A549 (cell line): Measurements from ENCODE around the gene GGN. TPM values are rescaled to one million over a fixed set of nuclear protein-coding genes. Genes with fewer than 3 reads are reported as not detected.
A peak's percentile ranks its signal among the peaks of the same experiment; 100 is the strongest.

Source experiments
- ATAC-seq, 2 experiments: fragments of 200-7000 bp in 1 of 2; fragments of >200 bp in 1 of 2; cut with Nextera tagmentation in 1 of 2; cut with Tn5 transposase in 1 of 2; 3 replicates each; pipeline versions ENCODE4 v1.8.0 to v1.9.1; 2018 to 2020; ENCODE audit warnings: mild to moderate bottlenecking in 1 of 2, moderate library complexity in 1 of 2
- CTCF ChIA-PET: fragments of 300-600 bp; sonication (Branson Sonifier 250); formaldehyde crosslinking; extraction: SDS; loops from one replicate; lab custom pipeline; 2021; ENCODE audit warnings: antibody characterized with exemption, inconsistent platforms; lab: Yijun Ruan, JAX
- POLR2A ChIA-PET: fragments of 350-600 bp; formaldehyde crosslinking; extraction: SDS; loops from one replicate; lab custom pipeline; 2021; ENCODE audit warnings: antibody characterized with exemption, inconsistent platforms; lab: Yijun Ruan, JAX
- DNase-seq, 2 experiments: peaks; one replicate each; pipeline versions ENCODE4 v3.0.0 to v3.0.0-alpha.2; 2011 to 2016; ENCODE audit warnings: low read depth in 1 of 2, low spot score in 1 of 2
- FAIRE-seq: peaks from 2 replicates; lab custom pipeline; 2011; peaks lifted over from hg19 to GRCh38; lab: Jason Lieb, UNC
- H3K27ac ChIP-seq, 2 experiments: fragments of >200 bp; sonication (Bioruptor Twin); formaldehyde crosslinking; 3 replicates each; pipeline ENCODE4 v1.5.1; 2016 to 2017
- H3K4me1 ChIP-seq: fragments of >200 bp; sonication (Bioruptor Twin); formaldehyde crosslinking; 3 replicates; pipeline ENCODE4 v1.6.1; 2016
- H3K4me2 ChIP-seq: fragments of >200 bp; sonication (Bioruptor Twin); formaldehyde crosslinking; 3 replicates; pipeline ENCODE4 v1.6.1; 2016
- H3K4me3 ChIP-seq: fragments of >200 bp; sonication (Bioruptor Twin); formaldehyde crosslinking; 3 replicates; pipeline ENCODE4 v1.5.1; 2016
- H3K9me3 ChIP-seq: fragments of >200 bp; sonication (Bioruptor Twin); formaldehyde crosslinking; 3 replicates; pipeline ENCODE4 v1.6.1; 2016
- BCL3 ChIP-seq: fragments of >200 bp; sonication (Bioruptor Twin); formaldehyde crosslinking; IDR thresholded peaks from 3 replicates; pipeline ENCODE4 v1.6.1; 2016
- CBX2 ChIP-seq: fragments of 200-600 bp; sonication (generic); IDR thresholded peaks from 2 replicates; pipeline ENCODE4 v1.6.1; 2016; ENCODE audit warnings: low read depth, mild to moderate bottlenecking, borderline replicate concordance
- CEBPB ChIP-seq, 2 experiments: fragments of >200 bp in 1 of 2; sonication (Bioruptor Twin) in 1 of 2; formaldehyde crosslinking in 1 of 2; IDR thresholded peaks; 2 replicates each; pipeline ENCODE4 v1.6.1; 2012 to 2016
- E2F6 ChIP-seq: IDR thresholded peaks from 2 replicates; pipeline ENCODE4 v1.6.1; 2012; ENCODE audit warnings: low read depth, borderline replicate concordance
- ELK1 ChIP-seq: fragments of 150-350 bp; IDR thresholded peaks from 2 replicates; pipeline ENCODE4 v1.6.1; 2014; ENCODE audit warnings: low read depth, mild to moderate bottlenecking, low read length
- ESRRA ChIP-seq: fragments of 150-350 bp; IDR thresholded peaks from 2 replicates; pipeline ENCODE4 v1.6.1; 2014; ENCODE audit warnings: mild to moderate bottlenecking, low read length, borderline replicate concordance
- FOXS1 ChIP-seq: fragments of 250-450 bp; sonication (Bioruptor Pico); IDR thresholded peaks from 2 replicates; pipeline ENCODE4 v1.5.0; 2020; ENCODE audit warnings: mild to moderate bottlenecking, moderate library complexity
- HMGXB4 ChIP-seq: fragments of 250-450 bp; sonication (Bioruptor Pico); IDR thresholded peaks from 2 replicates; pipeline ENCODE4 v1.5.0; 2021; ENCODE audit warnings: mild to moderate bottlenecking, moderate library complexity, borderline replicate concordance
- HOXB5 ChIP-seq: fragments of 250-450 bp; sonication (Bioruptor Pico); IDR thresholded peaks from 2 replicates; pipeline ENCODE4 v1.5.0; 2020; ENCODE audit warnings: mild to moderate bottlenecking, moderate library complexity
- JUN ChIP-seq, 2 experiments: fragments of >200 bp; sonication (Bioruptor Twin); formaldehyde crosslinking; IDR thresholded peaks; 2 replicates in 1 of 2; 3 replicates in 1 of 2; pipeline ENCODE4 v1.6.1; 2016 to 2017
- KDM1A ChIP-seq: fragments of 200-600 bp; sonication (generic); IDR thresholded peaks from 2 replicates; pipeline ENCODE4 v1.6.1; 2016; ENCODE audit warnings: low read depth, mild to moderate bottlenecking
- NFE2L2 ChIP-seq: fragments of 150-350 bp; conservative IDR thresholded peaks from 2 replicates; pipeline ENCODE4 v1.6.1; 2014; ENCODE audit warnings: low read length
- NR3C1 ChIP-seq: fragments of >200 bp; sonication (Bioruptor Twin); formaldehyde crosslinking; IDR thresholded peaks from 3 replicates; pipeline ENCODE4 v1.6.1; 2017
- PBX3 ChIP-seq: IDR thresholded peaks from 2 replicates; pipeline ENCODE4 v1.6.1; 2012
- POLR2A ChIP-seq: IDR thresholded peaks from 2 replicates; pipeline ENCODE4 v1.6.1; 2012; ENCODE audit warnings: mild to moderate bottlenecking, low read length
- RAD21 ChIP-seq, 2 experiments: fragments of >200 bp in 1 of 2; sonication (Bioruptor Twin) in 1 of 2; formaldehyde crosslinking in 1 of 2; IDR thresholded peaks in 1 of 2; conservative IDR thresholded peaks in 1 of 2; 2 replicates in 1 of 2; 3 replicates in 1 of 2; pipeline ENCODE4 v1.6.1; 2012 to 2018; ENCODE audit warnings: inconsistent platforms in 1 of 2
- RARB ChIP-seq: fragments of 250-450 bp; sonication (Bioruptor Pico); IDR thresholded peaks from 2 replicates; pipeline ENCODE4 v1.8.0; 2021; ENCODE audit warnings: mild to moderate bottlenecking, moderate library complexity
- SMC3 ChIP-seq: fragments of >200 bp; sonication (Bioruptor Twin); formaldehyde crosslinking; IDR thresholded peaks from 3 replicates; pipeline ENCODE4 v1.6.1; 2018; ENCODE audit warnings: inconsistent platforms
- TFCP2L1 ChIP-seq: fragments of 250-450 bp; sonication (Bioruptor Pico); IDR thresholded peaks from 2 replicates; pipeline ENCODE4 v1.5.0; 2021; ENCODE audit warnings: mild to moderate bottlenecking
- WGBS: methylation state at CpG from one replicate; pipeline ENCODE4 v1.1.6; 2017; ENCODE audit errors: missing lambda C conversion rate; 5-methylcytosine and 5-hydroxymethylcytosine counted together
- polyA plus RNA-seq, 4 experiments: library from polyadenylated mRNA; depleted of rRNA in 3 of 4; stranded (reverse); fragments of >200 nt; fragmentation: RNase III in 1 of 4; extraction: RNeasy Plus Mini Kit Qiagen cat#74134 plus additional on column Dnase treatment in 1 of 4; gene quantifications; 2 replicates in 3 of 4; 3 replicates in 1 of 4; pipeline ENCODE4 v1.2.3, GENCODE V29; 2011 to 2017

Gene GGN
- polyA plus RNA-seq, 2 of the 4 experiments (the other 2 are of a cell fraction): 0.46 TPM; not detected in 1

GRCh38 chr19:38417146-38417543 lies 29.3 kb upstream of the GGN start:
- ATAC-seq (no peak), DNase-seq (no peak)
- peak overlapping the region; percentile 89 for H3K4me2 ChIP-seq
- no peaks in the 10 kb centered on the region for H3K9me3 ChIP-seq
- H3K27ac ChIP-seq: peak overlapping the region in 1 of 2 experiments; percentile 77; a peak in 2 of 6 replicates
- H3K4me1 ChIP-seq: peaks cover 9% of the 10 kb centered on the region; the same call in 2 of the 3 replicates
- CTCF ChIA-PET: interaction anchor here (0.7 to 8.0 kb wide), 5 partner anchors 9 to 559 kb away, joined by 3 to 153 read pairs (median 4); partner anchors contain the start of gene FAM98C
- TF ChIP-seq KDM1A: no peak
- TF ChIP-seq NFE2L2: no peak
- TF ChIP-seq E2F6: no peak
- no peak for TF ChIP-seq ESRRA
- no peak for TF ChIP-seq TFCP2L1 (CRISPR knock-in tag)
- TF ChIP-seq POLR2A: no peak
- TF ChIP-seq, all 56 proteins: peak for 0
- FAIRE-seq: no peak
- H3K4me3 ChIP-seq: no peak overlapping the region; the same call in 2 of the 3 replicates
- POLR2A ChIA-PET: no interaction called here
- WGBS: 82% methylated on average over 8 of the region's 8 CpGs

- no peaks in the 10 kb centered on the region for H3K9me3 ChIP-seq
These were observed 25.6 kb upstream of the GGN start for GRCh38 chr19:38413416-38413815.

GRCh38 chr19:38412961-38413360 lies 25.1 kb upstream of the GGN start:
- no peak for DNase-seq
- 82% methylated on average over 10 of the region's 11 CpGs for WGBS
- no peak for TF ChIP-seq E2F6
- TF ChIP-seq SMC3: no peak
- no peak for TF ChIP-seq CBX2
- TF ChIP-seq PBX3: no peak
- TF ChIP-seq FOXS1 (CRISPR knock-in tag): no peak
- no peak for TF ChIP-seq BCL3
- TF ChIP-seq JUN (IDR thresholded peaks at IDR 0.05): no peak
- TF ChIP-seq RAD21 (conservative IDR thresholded peaks at IDR 0.05 in 1 of 2, IDR thresholded peaks at IDR 0.05 in 1 of 2): no peak
- no peak for TF ChIP-seq HMGXB4 (CRISPR knock-in tag)
- no peak for TF ChIP-seq ELK1
- no peak for TF ChIP-seq CEBPB (IDR thresholded peaks at IDR 0.05)
- no peak for TF ChIP-seq RARB
- no peak for TF ChIP-seq POLR2A
- TF ChIP-seq NR3C1: no peak
- ATAC-seq: no peak
- FAIRE-seq: no peak
- no peak overlapping the region for H3K4me2 ChIP-seq
- CTCF ChIA-PET: interaction anchor here (1.0 to 8.0 kb wide), 4 partner anchors 8 to 102 kb away, joined by 3 to 153 read pairs (median 4); partner anchors contain the start of gene FAM98C
- POLR2A ChIA-PET: no interaction called here
- H3K27ac ChIP-seq: no peak overlapping the region
- peaks cover 13% of the 10 kb centered on the region for H3K4me1 ChIP-seq
- H3K9me3 ChIP-seq: no peaks in the 10 kb centered on the region
- H3K4me3 ChIP-seq: no peak overlapping the region

More at GRCh38 chr19:38413416-38413815, 25.6 kb upstream of the GGN start:
- Histone ChIP-seq H3K4me3 (no peak overlapping the region), H3K4me2 (no peak overlapping the region), H3K27ac (no peak overlapping the region), H3K4me1 (peaks cover 17% of the 10 kb centered on the region)
- no peak for TF ChIP-seq HOXB5 (CRISPR knock-in tag)
- no peak for FAIRE-seq
- ATAC-seq: no peak
- ChIA-PET CTCF (interaction anchor here (1.2 to 8.0 kb wide), 4 partner anchors 10 to 179 kb away, joined by 3 to 153 read pairs (median 4); partner anchors contain the start of gene FAM98C), POLR2A (interaction anchor here (0.6 kb wide), 1 partner anchor 177 kb away, joined by 5 read pairs; no protein-coding TSS in a partner anchor)
- DNase-seq: no peak
- WGBS: 84% methylated on average over 6 of the region's 6 CpGs
